Neural cell (in vitro differentiated cells): ENCODE results near the gene NEUROD4. TPM values are rescaled to one million over a fixed set of nuclear protein-coding genes. Genes with fewer than 3 reads are reported as not detected.

Experiments used
- H2AFZ ChIP-seq: fragments of 200-600, 300-800 bp; sonication (generic), shearing (Covaris generic); 2 replicates; pipeline ENCODE4 v1.6.0; 2014; ENCODE audit warnings: low read depth, mild to moderate bottlenecking, antibody characterized with exemption, low read length, moderate library complexity
- H3F3A ChIP-seq: fragments of 200-600 bp; shearing (Covaris generic); 2 replicates; pipeline ENCODE4 v1.6.1; 2016; ENCODE audit warnings: mild to moderate bottlenecking, moderate library complexity, mixed read lengths, antibody characterized with exemption, low read length; ENCODE audit not compliant: insufficient read depth, poor library complexity, severe bottlenecking
- H3K27ac ChIP-seq: fragments of 200-600, 300-800 bp; sonication (generic), shearing (Covaris generic); 2 replicates; pipeline ENCODE4 v1.5.1; 2014; ENCODE audit warnings: mild to moderate bottlenecking, low read length, moderate library complexity
- H3K27me3 ChIP-seq: fragments of 300-800, 200-600 bp; sonication (generic), shearing (Covaris generic); 2 replicates; pipeline ENCODE4 v1.6.0; 2014; ENCODE audit warnings: mild to moderate bottlenecking, low read depth, low read length, moderate library complexity; ENCODE audit not compliant: insufficient read depth
- H3K36me3 ChIP-seq: fragments of 300-800, 200-600 bp; sonication (generic), shearing (Covaris generic); 2 replicates; pipeline ENCODE4 v1.5.1; 2014; ENCODE audit warnings: mild to moderate bottlenecking, antibody characterized with exemption, low read length, moderate library complexity; ENCODE audit not compliant: insufficient read depth
- H3K4me2 ChIP-seq: fragments of 300-800, 200-600 bp; sonication (generic), shearing (Covaris generic); 2 replicates; pipeline ENCODE4 v1.6.0; 2014; ENCODE audit warnings: mild to moderate bottlenecking, low read length
- H3K4me3 ChIP-seq: fragments of 300-800, 200-600 bp; sonication (generic), shearing (Covaris generic); 2 replicates; pipeline ENCODE4 v1.5.1; 2014; ENCODE audit warnings: mild to moderate bottlenecking, low read length, moderate library complexity
- H3K79me2 ChIP-seq: fragments of 200-600 bp; shearing (Covaris generic); replicated peaks from 2 replicates; pipeline ENCODE4 v1.6.0; 2014; ENCODE audit warnings: mild to moderate bottlenecking, low read length, moderate library complexity; ENCODE audit not compliant: insufficient read depth
- H3K9ac ChIP-seq: fragments of 300-800, 200-600 bp; sonication (generic), shearing (Covaris generic); 2 replicates; pipeline ENCODE4 v1.6.1; 2016; ENCODE audit warnings: mild to moderate bottlenecking, low read length, mixed read lengths
- H3K9me2 ChIP-seq: fragments of 200-600 bp; shearing (Covaris generic); 2 replicates; pipeline ENCODE4 v1.6.1; 2016; ENCODE audit warnings: mild to moderate bottlenecking, low read length, mixed read lengths; ENCODE audit not compliant: insufficient read depth
- H3K9me3 ChIP-seq: fragments of 200-600, 300-800 bp; sonication (generic), shearing (Covaris generic); 2 replicates; pipeline ENCODE4 v1.6.1; 2016; ENCODE audit warnings: mild to moderate bottlenecking, mixed run types, low read length, moderate library complexity, mixed read lengths
- H4K20me1 ChIP-seq: fragments of 200-600 bp; shearing (Covaris generic); 2 replicates; pipeline ENCODE4 v1.6.1; 2016; ENCODE audit warnings: mild to moderate bottlenecking, mixed run types; ENCODE audit not compliant: insufficient read depth
- CTCF ChIP-seq: fragments of 450-650 bp; IDR thresholded peaks from 2 replicates; pipeline ENCODE4 v1.5.1; 2014; ENCODE audit warnings: antibody characterized with exemption, mild to moderate bottlenecking, moderate library complexity; ENCODE audit not compliant: poor library complexity, severe bottlenecking
- EP300 ChIP-seq: fragments of 450-650 bp; conservative IDR thresholded peaks from 2 replicates; pipeline ENCODE4 v1.6.1; 2014; ENCODE audit warnings: antibody characterized with exemption, mild to moderate bottlenecking, moderate library complexity; ENCODE audit not compliant: poor library complexity, severe bottlenecking
- EZH2 ChIP-seq: fragments of 200-600, 300-800 bp; shearing (Covaris generic), sonication (generic); IDR thresholded peaks from 2 replicates; pipeline ENCODE4 v1.6.1; 2014; ENCODE audit warnings: antibody characterized with exemption, low read length, borderline replicate concordance, mild to moderate bottlenecking; ENCODE audit not compliant: insufficient read depth, poor library complexity, severe bottlenecking
- MXI1 ChIP-seq: fragments of 450-650 bp; conservative IDR thresholded peaks from 2 replicates; pipeline ENCODE4 v1.6.1; 2014; ENCODE audit warnings: antibody characterized with exemption, mild to moderate bottlenecking; ENCODE audit not compliant: poor library complexity, severe bottlenecking
- POLR2AphosphoS5 ChIP-seq: IDR thresholded peaks from 2 replicates; pipeline ENCODE4 v1.6.1; 2012
- RAD21 ChIP-seq: fragments of 450-650 bp; conservative IDR thresholded peaks from 2 replicates; pipeline ENCODE4 v1.6.1; 2014; ENCODE audit warnings: antibody characterized with exemption, mild to moderate bottlenecking, moderate library complexity
- REST ChIP-seq: IDR thresholded peaks from 2 replicates; pipeline ENCODE4 v1.6.1; 2012; ENCODE audit warnings: borderline replicate concordance
- SMC3 ChIP-seq: fragments of 450-650 bp; conservative IDR thresholded peaks from 2 replicates; pipeline ENCODE4 v1.6.1; 2014; ENCODE audit warnings: antibody characterized with exemption, mild to moderate bottlenecking, moderate library complexity; ENCODE audit not compliant: poor library complexity
- TAF1 ChIP-seq: IDR thresholded peaks from 2 replicates; pipeline ENCODE4 v1.6.1; 2012; ENCODE audit warnings: low read depth
- polyA plus RNA-seq: library from polyadenylated mRNA; depleted of rRNA; stranded (reverse); fragments of >200 nt; gene quantifications from 2 replicates; pipeline ENCODE4 v1.2.3, GENCODE V29; 2014

The NEUROD4 gene
- polyA plus RNA-seq, 1 donor from 2014 or later, result not detected

- TF ChIP-seq POLR2AphosphoS5, result no peak
- no peak for TF ChIP-seq EP300
- TF ChIP-seq MXI1, result no peak
- no peak for TF ChIP-seq REST
- TF ChIP-seq SMC3, result no peak
- no peak for TF ChIP-seq CTCF
- no peak for TF ChIP-seq TAF1
- TF ChIP-seq RAD21, result no peak
- TF ChIP-seq EZH2, result no peak
- Histone ChIP-seq H3K4me2 (no peak overlapping the region), H3K36me3 (no peaks in the 10 kb centered on the region), H3K9me3 (no peaks in the 10 kb centered on the region), H3K4me3 (no peak overlapping the region), H3K9ac (no peak overlapping the region), H3K79me2 (no peaks in the 10 kb centered on the region), H2AFZ (no peak overlapping the region), H3K9me2 (no peaks in the 10 kb centered on the region), H3K27me3 (no peaks in the 10 kb centered on the region), H3F3A (no peaks in the 10 kb centered on the region), H3K27ac (no peak overlapping the region), H4K20me1 (no peaks in the 10 kb centered on the region)
Measured at GRCh38 chr12:55044135-55044534, 24.4 kb downstream of the NEUROD4 start.

- H3K4me3 ChIP-seq, result no peak overlapping the region
- no peaks in the 10 kb centered on the region for H3K27me3 ChIP-seq
- H3K36me3 ChIP-seq, result no peaks in the 10 kb centered on the region
- H2AFZ ChIP-seq, result no peak overlapping the region
- H3F3A ChIP-seq, result no peaks in the 10 kb centered on the region
- no peaks in the 10 kb centered on the region for H3K9me2 ChIP-seq
- no peak for TF ChIP-seq REST
- no peak for TF ChIP-seq RAD21
- no peak for TF ChIP-seq MXI1
- TF ChIP-seq SMC3, result no peak
- TF ChIP-seq CTCF, result no peak
- no peak for TF ChIP-seq EP300
- TF ChIP-seq EZH2, result no peak
- H3K4me2 ChIP-seq, result no peak overlapping the region
- H3K27ac ChIP-seq, result no peak overlapping the region
- H4K20me1 ChIP-seq, result no peaks in the 10 kb centered on the region
- no peaks in the 10 kb centered on the region for H3K79me2 ChIP-seq
- no peak overlapping the region for H3K9ac ChIP-seq
- no peaks in the 10 kb centered on the region for H3K9me3 ChIP-seq
Measured at GRCh38 chr12:55049676-55050075, 29.9 kb downstream of the NEUROD4 start.
